NCI-H1417 (cell line): ENCODE measurements around the gene EFEMP2.
A peak's percentile ranks its signal among the peaks of the same experiment; 100 is the strongest.

Experiments used
- DNase-seq, 3 experiments: peaks; one replicate each; lab custom pipeline; 2025; lab: John Stamatoyannopoulos, UW

Gene EFEMP2

DNA sequence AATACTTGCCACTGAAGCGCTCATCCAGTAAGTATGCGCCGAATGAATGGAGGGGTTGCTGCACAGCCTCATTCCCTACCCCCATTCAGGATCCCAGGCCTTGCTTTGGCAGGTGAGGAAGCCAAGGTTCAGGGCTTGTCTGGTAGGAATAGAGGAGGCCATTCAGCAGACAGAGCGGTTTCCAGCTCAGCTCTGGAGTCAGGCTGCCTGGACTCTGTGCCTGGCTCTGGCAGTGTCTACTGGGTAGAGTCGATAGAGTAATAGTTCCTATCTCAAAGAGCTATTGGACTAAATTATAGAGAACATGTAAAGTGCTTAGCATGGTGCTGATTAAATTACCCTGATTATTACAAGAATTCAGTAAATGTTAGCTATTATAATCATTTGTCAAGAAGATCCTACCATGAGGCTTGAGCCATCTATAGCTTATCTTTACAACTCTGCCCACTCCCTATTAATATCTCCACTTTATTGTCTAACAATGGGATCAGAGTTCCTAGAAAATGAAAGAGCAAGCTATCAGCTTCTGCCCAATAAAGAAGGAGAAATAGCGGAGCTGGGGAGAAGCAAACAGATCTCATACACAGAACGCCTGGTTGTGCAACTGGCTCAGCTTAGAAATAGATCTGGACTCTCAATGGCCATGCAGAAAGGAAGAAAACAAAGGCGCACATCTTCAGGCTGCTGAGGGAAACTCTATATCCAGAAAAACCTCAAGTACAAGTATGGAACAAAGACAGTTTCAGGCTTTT lies 45.4 kb downstream of the EFEMP2 start:
- DNase-seq = no peak

DNA sequence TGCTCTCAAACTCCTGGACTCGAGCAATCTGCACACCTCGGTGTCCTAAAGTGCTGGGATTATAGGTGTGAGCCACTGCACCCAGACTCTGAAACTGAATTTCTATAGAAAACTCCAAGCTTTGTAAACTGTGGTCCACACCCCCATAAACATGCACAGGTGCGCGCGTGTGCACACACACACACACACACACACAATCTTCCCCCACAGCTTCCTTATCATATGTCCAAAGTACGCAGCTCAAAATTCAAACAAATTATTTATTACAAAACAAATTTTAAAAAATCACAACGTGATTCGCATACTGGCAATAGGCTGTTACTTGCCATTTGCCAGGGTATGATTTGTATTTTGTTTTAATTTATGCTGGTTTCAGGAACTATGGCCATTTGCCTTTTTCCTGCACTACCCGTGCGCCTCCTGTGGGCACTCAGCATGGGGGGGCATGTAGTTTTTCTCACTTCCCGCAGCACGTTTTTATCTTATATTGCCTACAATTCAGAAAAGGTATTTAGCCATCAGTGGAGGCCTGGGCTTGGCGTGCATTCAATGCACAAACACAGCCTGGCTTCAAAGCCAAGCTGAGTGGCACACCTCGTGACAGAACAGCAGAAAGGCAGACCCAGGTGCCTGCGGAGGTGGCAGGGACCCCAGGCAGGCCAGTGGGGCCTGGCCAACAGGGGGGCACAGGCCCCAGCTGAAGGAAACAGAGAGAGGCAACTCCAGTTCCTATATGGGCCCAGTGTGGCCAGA lies 49.6 kb downstream of the EFEMP2 start:
- DNase-seq = no peak

DNA sequence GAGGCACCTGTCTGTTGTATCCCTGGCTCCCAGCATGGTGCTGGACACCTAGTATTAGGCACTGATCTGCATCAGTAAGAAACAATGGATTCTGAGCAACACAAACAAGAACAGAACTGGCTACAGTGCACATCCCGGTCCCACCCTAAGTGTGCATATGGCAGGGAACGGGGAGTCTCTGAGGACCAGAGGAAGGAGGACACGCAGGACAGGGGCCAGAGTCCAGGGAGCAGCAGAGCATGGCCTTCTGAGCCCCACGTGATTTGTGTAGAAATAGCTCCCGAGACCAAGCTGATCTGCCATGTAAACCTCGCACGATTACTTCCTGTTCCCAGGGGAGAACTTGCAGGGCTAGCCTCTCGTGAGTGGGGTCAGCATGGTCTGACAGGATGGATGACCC lies 51.5 kb downstream of the EFEMP2 start:
- DNase-seq = peak in 2 of 3 experiments; percentile 87 to 95

DNA sequence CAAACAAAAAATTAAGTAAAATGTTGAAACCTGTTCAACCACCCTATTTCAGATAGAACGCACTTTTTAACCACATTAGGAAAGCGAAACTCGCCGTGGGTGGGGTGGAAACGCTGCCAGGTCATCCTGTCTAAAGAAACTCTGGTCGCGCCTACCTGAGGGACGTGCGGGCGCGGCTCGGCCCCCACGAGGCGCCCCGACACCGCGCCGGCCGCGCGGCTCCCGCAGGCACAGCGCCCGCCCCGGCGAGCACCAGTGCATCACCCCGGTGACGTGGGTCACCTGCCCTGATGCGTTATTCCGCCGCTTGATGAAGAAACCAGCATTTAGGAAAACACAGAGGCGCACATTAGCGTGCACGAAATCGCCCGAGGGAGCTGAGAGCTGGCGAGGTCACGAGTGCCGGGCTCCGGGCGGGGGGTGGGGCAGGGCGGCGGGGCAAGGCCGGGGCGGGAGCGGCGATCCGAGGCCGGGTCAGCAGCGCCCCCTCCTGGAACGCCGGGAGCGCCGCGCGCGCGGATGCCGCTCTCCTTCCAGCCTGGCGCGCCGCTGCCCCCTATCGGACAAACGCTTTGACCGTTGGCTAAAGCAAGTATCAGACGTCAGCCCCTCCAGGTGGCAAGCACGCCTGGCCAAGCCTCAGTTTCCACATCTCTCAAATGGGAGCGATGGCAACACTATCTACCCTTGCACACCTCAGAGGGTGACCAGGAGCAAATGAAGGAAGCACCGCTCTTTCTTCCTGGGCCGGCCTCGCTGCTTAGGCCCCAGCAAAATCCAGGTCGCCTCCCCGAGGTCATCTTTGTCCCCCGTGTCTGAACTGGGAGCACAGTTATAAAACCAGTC lies 54.5 kb downstream of the EFEMP2 start:
- peak; percentile 89 to 95 (median 90) for DNase-seq

DNA sequence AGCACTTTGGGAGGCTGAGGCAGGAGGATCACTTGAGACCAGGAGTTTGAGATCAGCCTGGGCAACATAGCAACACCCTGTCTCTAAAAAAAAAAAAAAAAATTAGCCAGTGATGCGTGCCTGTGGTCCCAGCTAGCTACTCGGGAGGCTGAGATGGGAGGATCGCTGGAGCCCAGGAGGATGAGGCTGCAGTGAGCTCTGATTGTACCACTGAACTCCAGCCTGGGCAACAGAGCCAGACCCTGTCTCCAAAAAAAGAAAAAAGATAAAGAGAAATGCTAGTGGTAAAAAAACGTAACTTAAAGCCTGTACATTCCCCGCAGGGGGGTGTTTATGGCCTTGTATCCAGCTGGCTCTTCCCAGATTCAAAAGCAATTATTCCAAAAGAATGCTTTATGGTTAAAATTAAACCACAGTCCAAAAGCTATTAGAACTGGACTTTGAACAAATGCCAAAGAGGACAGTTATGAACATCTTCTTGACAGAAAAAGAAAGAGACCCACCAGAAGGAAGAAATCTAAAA lies 55.2 kb downstream of the EFEMP2 start:
- DNase-seq = peak in 2 of 3 experiments; percentile 39 to 69

DNA sequence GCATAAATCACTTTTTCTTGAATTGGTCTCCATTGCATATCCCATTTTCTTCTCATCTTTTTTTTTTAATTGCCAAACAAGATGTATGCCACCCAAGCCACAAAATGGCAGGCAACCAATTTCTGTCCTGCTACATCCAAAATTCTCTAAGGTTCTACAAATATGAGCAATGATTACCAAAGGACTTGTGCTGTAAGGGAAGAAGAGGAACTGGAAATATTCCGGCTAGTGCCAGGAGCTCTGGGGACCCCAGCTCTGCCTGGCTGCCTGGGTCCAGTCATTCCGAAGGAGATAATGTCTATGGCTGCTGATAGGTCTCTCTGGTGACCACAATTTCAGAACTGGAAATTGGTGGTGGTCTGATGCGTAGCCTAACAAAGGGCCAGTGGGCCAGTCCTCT lies 55.9 kb downstream of the EFEMP2 start:
- no peak for DNase-seq
